Mesenchymal stem cell (in vitro differentiated cells and primary cell): ENCODE results near the gene COG4.

Experiments
- DNase-seq: peaks from one replicate; pipeline ENCODE4 v3.0.0-alpha.2; 2013
- H2AFZ ChIP-seq: one replicate; pipeline ENCODE4 v1.6.1; 2013; ENCODE audit warnings: low read depth, mild to moderate bottlenecking, control low read depth, inconsistent platforms, low read length, moderate library complexity
- H2AK5ac ChIP-seq: 2 replicates; pipeline ENCODE4 v1.6.1; 2013; ENCODE audit warnings: low read length, moderate library complexity, mild to moderate bottlenecking, inconsistent platforms; ENCODE audit not compliant: severe bottlenecking
- H2BK120ac ChIP-seq: one replicate; pipeline ENCODE4 v1.6.1; 2013; ENCODE audit warnings: low read depth, mild to moderate bottlenecking, inconsistent platforms, low read length, moderate library complexity
- H2BK12ac ChIP-seq, 2 experiments: one replicate each; pipeline ENCODE4 v1.6.1; 2013; ENCODE audit warnings: inconsistent platforms in 2 of 2, low read length in 2 of 2, mild to moderate bottlenecking in 2 of 2, moderate library complexity in 2 of 2, control low read depth in 1 of 2
- H2BK15ac ChIP-seq: one replicate; pipeline ENCODE4 v1.6.1; 2013; ENCODE audit warnings: mild to moderate bottlenecking, low read depth, inconsistent platforms; ENCODE audit not compliant: poor library complexity, severe bottlenecking
- H2BK5ac ChIP-seq: 2 replicates; pipeline ENCODE4 v1.6.1; 2013; ENCODE audit warnings: low read depth, mild to moderate bottlenecking, low read length, control low read depth, inconsistent platforms; ENCODE audit not compliant: poor library complexity, severe bottlenecking
- H3K14ac ChIP-seq, 2 experiments: one replicate each; pipeline ENCODE4 v1.6.1; 2013; ENCODE audit warnings: inconsistent platforms in 2 of 2, low read length in 2 of 2, control low read depth in 1 of 2, mild to moderate bottlenecking in 1 of 2, moderate library complexity in 1 of 2
- H3K18ac ChIP-seq, 2 experiments: one replicate each; pipeline ENCODE4 v1.6.1; 2013; ENCODE audit warnings: inconsistent platforms in 2 of 2, low read length in 2 of 2, control low read depth in 1 of 2, low read depth in 1 of 2, mild to moderate bottlenecking in 1 of 2
- H3K23ac ChIP-seq, 2 experiments: one replicate each; pipeline ENCODE4 v1.6.1; 2013; ENCODE audit warnings: inconsistent platforms in 2 of 2, low read length in 2 of 2, mild to moderate bottlenecking in 2 of 2, moderate library complexity in 2 of 2, control low read depth in 1 of 2
- H3K27ac ChIP-seq: 2 replicates; pipeline ENCODE4 v1.5.1; 2013; ENCODE audit warnings: mild to moderate bottlenecking, moderate library complexity, low read length, control low read depth, inconsistent platforms; ENCODE audit not compliant: poor library complexity, severe bottlenecking
- H3K27me3 ChIP-seq, 2 experiments: 2 replicates each; pipeline versions ENCODE4 v1.6.1 to v1.7.0; 2013; ENCODE audit warnings: low read length in 2 of 2, mild to moderate bottlenecking in 2 of 2, moderate library complexity in 2 of 2, control low read depth in 1 of 2, inconsistent platforms in 1 of 2; ENCODE audit not compliant: control insufficient read depth in 1 of 2, insufficient read depth in 1 of 2
- H3K36me3 ChIP-seq, 2 experiments: 2 replicates each; pipeline versions ENCODE4 v1.6.1 to v1.7.0; 2013; ENCODE audit warnings: low read length in 2 of 2, control low read depth in 1 of 2, inconsistent platforms in 1 of 2, low read depth in 1 of 2, mild to moderate bottlenecking in 1 of 2; ENCODE audit not compliant: insufficient read depth in 2 of 2, control insufficient read depth in 1 of 2
- H3K4ac ChIP-seq, 2 experiments: one replicate each; pipeline ENCODE4 v1.6.1; 2013; ENCODE audit warnings: inconsistent platforms in 2 of 2, low read length in 2 of 2, mild to moderate bottlenecking in 2 of 2, moderate library complexity in 2 of 2, control low read depth in 1 of 2, low read depth in 1 of 2
- H3K4me1 ChIP-seq: 2 replicates; pipeline ENCODE4 v1.6.1; 2013; ENCODE audit warnings: low read depth, low read length, control low read depth; ENCODE audit not compliant: control insufficient read depth, insufficient read depth
- H3K4me2 ChIP-seq: 2 replicates; pipeline ENCODE4 v1.6.1; 2013; ENCODE audit warnings: low read length, mild to moderate bottlenecking, inconsistent platforms; ENCODE audit not compliant: poor library complexity, severe bottlenecking
- H3K4me3 ChIP-seq, 2 experiments: 2 replicates each; pipeline versions ENCODE4 v1.5.1 to v1.7.0; 2013; ENCODE audit warnings: low read length in 2 of 2, mild to moderate bottlenecking in 2 of 2, control low read depth in 1 of 2, low read depth in 1 of 2; ENCODE audit not compliant: insufficient read depth in 1 of 2
- H3K79me1 ChIP-seq: replicated peaks from 2 replicates; pipeline ENCODE4 v1.6.1; 2013; ENCODE audit warnings: mild to moderate bottlenecking, control low read depth, low read length, inconsistent platforms; ENCODE audit not compliant: poor library complexity, severe bottlenecking
- H3K9ac ChIP-seq: 2 replicates; pipeline ENCODE4 v1.7.0; 2013; ENCODE audit warnings: mild to moderate bottlenecking, low read length, moderate library complexity
- H3K9me3 ChIP-seq: 2 replicates; pipeline ENCODE4 v1.7.0; 2013; ENCODE audit warnings: mild to moderate bottlenecking, low read length; ENCODE audit not compliant: control insufficient read depth
- H4K8ac ChIP-seq: one replicate; pipeline ENCODE4 v1.6.1; 2013; ENCODE audit warnings: inconsistent platforms, mild to moderate bottlenecking, low read length, moderate library complexity
- H4K91ac ChIP-seq: one replicate; pipeline ENCODE4 v1.6.1; 2013; ENCODE audit warnings: mild to moderate bottlenecking, low read length, inconsistent platforms
- WGBS: methylation state at CpG from one replicate; pipeline ENCODE4 v1.1.7; 2013; ENCODE audit warnings: mixed read lengths; 5-methylcytosine and 5-hydroxymethylcytosine counted together

COG4 gene

DNA sequence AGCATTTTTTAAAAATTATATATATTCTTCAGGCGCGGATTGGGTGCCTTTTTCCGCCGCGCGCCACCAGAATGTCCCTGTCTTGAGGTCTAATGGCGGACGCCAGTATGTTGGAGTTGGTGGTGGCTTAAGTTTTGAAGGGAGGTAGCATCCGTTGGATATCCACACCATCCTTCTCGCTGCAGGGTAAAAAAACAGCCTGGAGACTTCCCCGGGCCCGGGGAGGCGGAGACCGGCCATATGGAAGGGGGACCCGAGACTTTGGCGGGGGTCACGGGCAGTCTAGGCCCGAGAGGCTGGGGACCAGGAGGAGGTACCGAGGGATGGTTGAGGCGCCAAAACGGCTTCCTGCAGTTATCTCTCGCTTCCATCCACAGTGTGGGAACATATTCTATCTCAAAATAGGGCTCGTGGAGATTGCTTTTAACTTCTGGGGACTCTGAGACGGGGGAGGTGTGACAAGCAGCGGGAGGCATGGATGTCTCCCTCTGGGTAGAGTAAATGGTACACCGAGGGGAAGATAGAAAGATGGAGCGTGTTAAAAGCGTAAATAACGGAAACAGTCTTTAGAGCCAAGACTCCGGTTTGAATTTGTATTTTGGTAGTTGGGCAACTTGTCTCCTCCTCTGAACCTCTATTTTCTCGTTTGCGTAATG lies 517 bp upstream of the COG4 start, which contains the start of gene SF3B3:
TSS of gene SF3B3 (plus strand) at position 74 of the 656 bp plus-strand sequence. CDS start 2,841 bp downstream, outside the sequence.
- H2BK15ac ChIP-seq, result peak within 1 kb of the TSS; percentile 70
- H3K4ac ChIP-seq, result peak within 1 kb of the TSS; percentile 53 to 72
- no peak within 1 kb of the TSS for H2BK12ac ChIP-seq
- H3K36me3 ChIP-seq, result peaks cover 12 to 26% of the 10 kb centered on the region in 2 experiments
- peak within 1 kb of the TSS; percentile 93 for H3K9ac ChIP-seq
- peak within 1 kb of the TSS; percentile 80 to 84 for H3K4me3 ChIP-seq
- peak within 1 kb of the TSS in 1 of 2 experiments; percentile 19 for H3K14ac ChIP-seq
- H2BK5ac ChIP-seq, result peak within 1 kb of the TSS; percentile 46
- peak within 1 kb of the TSS; percentile 52 to 96 for H3K18ac ChIP-seq
- peak within 1 kb of the TSS; percentile 79 for H2AK5ac ChIP-seq
- H3K4me2 ChIP-seq, result peak within 1 kb of the TSS; percentile 67
- peak within 1 kb of the TSS; percentile 86 for H2BK120ac ChIP-seq
- H3K27me3 ChIP-seq, result no peaks in the 10 kb centered on the region
- peak within 1 kb of the TSS; percentile 20 for H2AFZ ChIP-seq
- H3K79me1 ChIP-seq, result peaks cover 6% of the 10 kb centered on the region
- H3K27ac ChIP-seq, result peak within 1 kb of the TSS; percentile 85
- peak within 1 kb of the TSS in 1 of 2 experiments; percentile 50 for H3K23ac ChIP-seq
- peak within 1 kb of the TSS; percentile 98 for H4K8ac ChIP-seq
- DNase-seq, result peak; percentile 86
- H3K4me1 ChIP-seq, result peaks cover 16% of the 10 kb centered on the region
- H3K9me3 ChIP-seq, result no peaks in the 10 kb centered on the region
- under 1% methylated on average over 32 of the region's 32 CpGs for WGBS
- peak within 1 kb of the TSS; percentile 84 for H4K91ac ChIP-seq

DNA sequence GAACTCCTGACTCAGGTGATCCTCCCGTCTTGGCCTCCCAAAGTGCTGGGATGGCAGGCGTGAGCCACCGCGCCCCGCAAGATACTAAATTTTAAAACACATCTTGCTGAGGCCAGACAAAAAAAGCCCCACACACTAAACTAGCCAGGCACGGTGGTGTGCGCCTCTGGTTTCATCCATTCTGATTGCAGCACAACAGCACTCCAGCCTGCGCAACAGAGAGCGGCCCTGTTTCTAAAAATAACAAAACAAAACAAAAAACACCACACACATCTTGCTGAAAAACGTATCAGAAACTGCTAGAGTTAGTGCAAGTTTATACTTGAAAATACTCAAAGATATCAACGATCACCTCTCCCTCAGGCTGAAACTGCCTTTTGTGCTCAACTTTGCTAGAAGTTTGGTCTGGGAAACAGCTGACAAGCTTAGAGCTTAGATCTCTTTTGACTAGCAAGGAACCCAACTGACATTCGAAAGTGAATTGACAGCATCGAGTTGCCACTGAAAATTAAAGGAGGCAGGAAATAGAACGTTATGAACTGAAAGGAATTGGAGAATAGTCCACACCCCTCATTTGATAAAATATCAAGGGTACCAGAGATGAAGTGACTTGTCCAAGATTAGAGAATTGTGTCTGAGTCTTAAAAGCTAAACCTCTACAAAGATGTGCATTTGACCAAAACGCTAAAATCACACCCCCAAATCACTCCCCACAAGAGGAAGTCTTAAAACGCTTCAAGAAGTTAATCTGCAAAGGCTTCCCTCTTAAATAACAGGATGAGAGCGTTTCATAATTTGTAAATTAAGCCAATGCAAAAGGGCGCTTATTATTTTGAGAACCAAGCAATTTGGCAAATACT lies 908 bp downstream of the COG4 start:
- no peak overlapping the region for H3K23ac ChIP-seq
- H4K8ac ChIP-seq, result no peak overlapping the region
- DNase-seq, result peak; percentile 3
- H3K4me1 ChIP-seq, result peaks cover 17% of the 10 kb centered on the region
- no peak overlapping the region for H2BK120ac ChIP-seq
- no peak overlapping the region for H2BK12ac ChIP-seq
- peaks cover 6% of the 10 kb centered on the region for H3K79me1 ChIP-seq
- H2AK5ac ChIP-seq, result no peak overlapping the region
- H3K14ac ChIP-seq, result no peak overlapping the region
- peak overlapping the region; percentile 80 to 84 for H3K4me3 ChIP-seq
- H2AFZ ChIP-seq, result no peak overlapping the region
- H4K91ac ChIP-seq, result no peak overlapping the region
- H3K9ac ChIP-seq, result peak overlapping the region; percentile 93
- no peaks in the 10 kb centered on the region for H3K27me3 ChIP-seq
- H2BK15ac ChIP-seq, result no peak overlapping the region
- H3K4ac ChIP-seq, result peak overlapping the region in 1 of 2 experiments; percentile 13
- WGBS, result 81% methylated on average over 14 of the region's 18 CpGs
- no peaks in the 10 kb centered on the region for H3K9me3 ChIP-seq
- H3K27ac ChIP-seq, result no peak overlapping the region
- H2BK5ac ChIP-seq, result no peak overlapping the region
- no peak overlapping the region for H3K18ac ChIP-seq
- H3K4me2 ChIP-seq, result peak overlapping the region; percentile 67
- H3K36me3 ChIP-seq, result peaks cover 1 to 30% of the 10 kb centered on the region in 2 experiments

DNA sequence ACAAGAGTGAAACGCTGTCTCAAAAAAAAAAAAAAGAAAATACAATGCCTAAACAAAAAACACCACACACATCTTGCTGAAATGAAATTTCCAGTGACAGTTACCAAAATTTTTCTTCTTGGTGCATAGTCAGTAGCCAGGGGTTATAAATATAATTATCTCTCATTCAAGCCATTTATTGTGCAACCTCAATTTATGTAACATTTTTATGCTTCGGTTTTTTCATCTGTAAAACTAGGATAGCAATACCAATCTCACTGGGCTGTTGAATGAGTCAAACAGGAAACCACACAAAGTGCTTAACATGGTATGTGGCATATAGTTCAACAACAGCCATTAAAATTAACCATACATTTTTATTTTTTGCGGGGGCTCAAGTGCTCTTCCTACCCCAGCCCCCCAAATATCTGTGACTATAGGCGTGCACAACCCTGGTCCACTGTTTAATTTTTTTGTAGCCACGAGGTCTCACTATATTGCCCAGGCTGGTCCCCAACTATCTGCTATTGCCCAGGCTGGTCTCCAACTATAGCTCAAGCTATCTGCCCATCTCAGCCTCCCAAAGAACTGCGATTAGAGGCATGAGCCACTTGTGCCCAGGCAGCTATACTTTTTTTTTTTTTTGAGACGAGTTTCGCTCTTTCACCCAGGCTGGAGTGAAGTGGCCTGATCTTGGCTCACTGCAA lies 2.6 kb downstream of the COG4 start:
- Histone ChIP-seq H3K9me3 (no peaks in the 10 kb centered on the region), H2BK12ac (no peak overlapping the region), H2BK15ac (no peak overlapping the region), H3K4me3 (no peak overlapping the region), H3K23ac (no peak overlapping the region), H2BK5ac (no peak overlapping the region), H3K18ac (no peak overlapping the region), H3K4ac (no peak overlapping the region), H4K91ac (no peak overlapping the region), H4K8ac (no peak overlapping the region), H3K14ac (no peak overlapping the region), H3K36me3 (peaks cover 9 to 34% of the 10 kb centered on the region in 2 experiments), H2AFZ (no peak overlapping the region), H3K79me1 (peaks cover 6% of the 10 kb centered on the region), H2AK5ac (peak overlapping the region; percentile 2), H3K4me2 (no peak overlapping the region), H3K9ac (no peak overlapping the region), H3K27ac (no peak overlapping the region), H3K27me3 (no peaks in the 10 kb centered on the region), H2BK120ac (no peak overlapping the region), H3K4me1 (peaks cover 14% of the 10 kb centered on the region)
- DNase-seq, result peak; percentile 68
- WGBS, result 64% methylated on average over 8 of the region's 8 CpGs
